ENCODE results near the gene DUS4L.

DNA sequence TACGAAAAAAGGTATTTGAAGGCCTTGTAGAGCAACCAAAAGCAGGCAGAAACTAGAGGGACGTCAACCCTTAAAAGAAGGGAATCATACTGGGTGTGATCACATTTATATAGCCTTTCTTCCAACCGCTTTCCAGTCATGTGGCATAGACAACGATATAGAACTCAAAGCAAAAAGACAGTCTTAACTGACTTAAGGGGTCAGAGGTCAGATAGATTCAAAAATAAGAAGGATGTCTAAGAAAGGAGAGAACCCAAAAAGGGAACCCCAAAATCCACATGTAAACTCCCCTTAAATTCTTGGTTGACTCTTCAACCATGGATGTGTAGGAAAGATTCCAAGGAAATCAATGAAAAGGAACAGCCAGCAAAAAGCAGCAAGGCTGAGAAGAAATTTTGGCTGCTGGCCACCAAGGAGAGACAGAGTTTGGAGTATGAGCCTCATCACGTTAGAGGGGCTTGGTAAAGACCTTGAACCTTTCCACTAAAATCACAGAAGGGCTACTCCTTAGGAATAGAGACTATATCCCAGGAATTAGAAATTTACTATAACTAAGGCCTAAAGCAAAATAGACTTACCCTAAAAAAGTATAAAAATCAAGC is 24.9 kb downstream of the DUS4L start:
- TF ChIP-seq, protein P1, sequence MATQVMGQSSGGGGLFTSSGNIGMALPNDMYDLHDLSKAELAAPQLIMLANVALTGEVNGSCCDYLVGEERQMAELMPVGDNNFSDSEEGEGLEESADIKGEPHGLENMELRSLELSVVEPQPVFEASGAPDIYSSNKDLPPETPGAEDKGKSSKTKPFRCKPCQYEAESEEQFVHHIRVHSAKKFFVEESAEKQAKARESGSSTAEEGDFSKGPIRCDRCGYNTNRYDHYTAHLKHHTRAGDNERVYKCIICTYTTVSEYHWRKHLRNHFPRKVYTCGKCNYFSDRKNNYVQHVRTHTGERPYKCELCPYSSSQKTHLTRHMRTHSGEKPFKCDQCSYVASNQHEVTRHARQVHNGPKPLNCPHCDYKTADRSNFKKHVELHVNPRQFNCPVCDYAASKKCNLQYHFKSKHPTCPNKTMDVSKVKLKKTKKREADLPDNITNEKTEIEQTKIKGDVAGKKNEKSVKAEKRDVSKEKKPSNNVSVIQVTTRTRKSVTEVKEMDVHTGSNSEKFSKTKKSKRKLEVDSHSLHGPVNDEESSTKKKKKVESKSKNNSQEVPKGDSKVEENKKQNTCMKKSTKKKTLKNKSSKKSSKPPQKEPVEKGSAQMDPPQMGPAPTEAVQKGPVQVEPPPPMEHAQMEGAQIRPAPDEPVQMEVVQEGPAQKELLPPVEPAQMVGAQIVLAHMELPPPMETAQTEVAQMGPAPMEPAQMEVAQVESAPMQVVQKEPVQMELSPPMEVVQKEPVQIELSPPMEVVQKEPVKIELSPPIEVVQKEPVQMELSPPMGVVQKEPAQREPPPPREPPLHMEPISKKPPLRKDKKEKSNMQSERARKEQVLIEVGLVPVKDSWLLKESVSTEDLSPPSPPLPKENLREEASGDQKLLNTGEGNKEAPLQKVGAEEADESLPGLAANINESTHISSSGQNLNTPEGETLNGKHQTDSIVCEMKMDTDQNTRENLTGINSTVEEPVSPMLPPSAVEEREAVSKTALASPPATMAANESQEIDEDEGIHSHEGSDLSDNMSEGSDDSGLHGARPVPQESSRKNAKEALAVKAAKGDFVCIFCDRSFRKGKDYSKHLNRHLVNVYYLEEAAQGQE (IDR thresholded peaks at IDR 0.05; ENCODE audit: insufficient read depth in 1 of 2, low read depth in 2 of 2, low read length in 2 of 2) = no peak
- no peak for TF ChIP-seq FOXP2 (optimal IDR thresholded peaks at IDR 0.05; ENCODE audit: borderline replicate concordance, extremely low read depth, extremely low read length, insufficient read depth)

All from PFSK-1 (cell line).